GM21515 (cell line): ENCODE results near the gene NPAS3.

Experiments
- ATAC-seq: cut with Tn5 transposase; IDR thresholded peaks from one replicate; pipeline ENCODE4 v1.9.1; 2021; ENCODE audit not compliant: unreplicated experiment

The NPAS3 gene

GRCh38 chr14:33420051-33420627 lies 481.5 kb downstream of the NPAS3 start:
- ATAC-seq, result no peak

GRCh38 chr14:33430414-33431035 lies 491.8 kb downstream of the NPAS3 start:
- ATAC-seq, result no peak

- no peak for ATAC-seq
Observed at GRCh38 chr14:33432407-33433023, 493.8 kb downstream of the NPAS3 start.

- no peak for ATAC-seq
Observed at GRCh38 chr14:33433396-33433795, 494.7 kb downstream of the NPAS3 start.

- ATAC-seq, result no peak
Observed at GRCh38 chr14:33435911-33436689, 497.4 kb downstream of the NPAS3 start.

- no peak for ATAC-seq
Observed at GRCh38 chr14:33441633-33442032, 503.0 kb downstream of the NPAS3 start.

GRCh38 chr14:33444136-33444535 lies 505.5 kb downstream of the NPAS3 start:
- ATAC-seq, result no peak

GRCh38 chr14:33449268-33449667 lies 510.6 kb downstream of the NPAS3 start:
- ATAC-seq, result no peak

- ATAC-seq, result no peak
Observed at GRCh38 chr14:33449703-33450395, 511.2 kb downstream of the NPAS3 start.

- no peak for ATAC-seq
Observed at GRCh38 chr14:33450416-33450815, 511.7 kb downstream of the NPAS3 start.

- no peak for ATAC-seq
Observed at GRCh38 chr14:33451211-33451610, 512.5 kb downstream of the NPAS3 start.

GRCh38 chr14:33452995-33453394 lies 514.3 kb downstream of the NPAS3 start:
- ATAC-seq, result no peak

GRCh38 chr14:33454022-33454595 lies 515.4 kb downstream of the NPAS3 start:
- no peak for ATAC-seq

- no peak for ATAC-seq
Observed at GRCh38 chr14:33454707-33455106, 516.0 kb downstream of the NPAS3 start.

- no peak for ATAC-seq
Observed at GRCh38 chr14:33455654-33456345, 517.1 kb downstream of the NPAS3 start.

- no peak for ATAC-seq
Observed at GRCh38 chr14:33457021-33457420, 518.3 kb downstream of the NPAS3 start.

GRCh38 chr14:33457617-33458016 lies 518.9 kb downstream of the NPAS3 start:
- ATAC-seq, result no peak

- ATAC-seq, result no peak
Observed at GRCh38 chr14:33460164-33460563, 521.5 kb downstream of the NPAS3 start.

GRCh38 chr14:33461036-33461435 lies 522.4 kb downstream of the NPAS3 start:
- no peak for ATAC-seq

- no peak for ATAC-seq
Observed at GRCh38 chr14:33463731-33464130, 525.1 kb downstream of the NPAS3 start.
